Endothelial cell (in vitro differentiated cells): Measurements from ENCODE around the gene WDR82. TPM values are rescaled to one million over a fixed set of nuclear protein-coding genes. Genes with fewer than 3 reads are reported as not detected.

Experiments used
- DNase-seq: peaks from one replicate; pipeline ENCODE4 v3.0.0; 2021; ENCODE audit warnings: low spot score
- H3K27ac Mint-ChIP-seq: one replicate; pipeline ENCODE4 v1.8.0; 2021; ENCODE audit warnings: mixed read lengths, inconsistent platforms; ENCODE audit not compliant: unreplicated experiment
- H3K27me3 Mint-ChIP-seq: one replicate; pipeline ENCODE4 v1.8.0; 2021; ENCODE audit warnings: mild to moderate bottlenecking, moderate library complexity, mixed read lengths, inconsistent platforms; ENCODE audit not compliant: unreplicated experiment
- H3K36me3 Mint-ChIP-seq: one replicate; pipeline ENCODE4 v1.8.0; 2021; ENCODE audit warnings: mild to moderate bottlenecking, low read depth, mixed read lengths, inconsistent platforms; ENCODE audit not compliant: unreplicated experiment
- H3K4me1 Mint-ChIP-seq: one replicate; pipeline ENCODE4 v1.8.0; 2021; ENCODE audit warnings: mild to moderate bottlenecking, mixed read lengths, inconsistent platforms; ENCODE audit not compliant: unreplicated experiment
- H3K4me3 Mint-ChIP-seq: one replicate; pipeline ENCODE4 v1.8.0; 2021; ENCODE audit warnings: mild to moderate bottlenecking, mixed read lengths, inconsistent platforms; ENCODE audit not compliant: unreplicated experiment
- H3K9me3 Mint-ChIP-seq: one replicate; pipeline ENCODE4 v1.8.0; 2021; ENCODE audit warnings: mixed read lengths, inconsistent platforms; ENCODE audit not compliant: unreplicated experiment
- CTCF ChIP-seq: fragments of 200-600 bp; sonication (generic); IDR thresholded peaks from one replicate; pipeline ENCODE4 v1.5.0; 2021; ENCODE audit warnings: antibody characterized with exemption; ENCODE audit not compliant: unreplicated experiment
- total RNA-seq: library from RNA; stranded (reverse); fragmentation: NEBNext Ultra II Directional; extraction: Animal tissue kit (Norgen Biotek cat#: 25700); gene quantifications from one replicate; pipeline ENCODE4 v1.2.1, GENCODE V29; 2021; ENCODE audit not compliant: unreplicated experiment

Gene WDR82
- total RNA-seq, 1 donor from 2014 or later, result 72.3 TPM

GRCh38 chr3:52295671-52296208, 17.3 kb upstream of the WDR82 start:
- no peak for DNase-seq
- Mint-ChIP-seq H3K4me1 (peaks cover 16% of the 10 kb centered on the region), H3K9me3 (no peaks in the 10 kb centered on the region), H3K36me3 (peaks cover 8% of the 10 kb centered on the region), H3K4me3 (no peak overlapping the region), H3K27me3 (peaks cover 13% of the 10 kb centered on the region), H3K27ac (no peak overlapping the region)
- no peak for TF ChIP-seq CTCF

DNA sequence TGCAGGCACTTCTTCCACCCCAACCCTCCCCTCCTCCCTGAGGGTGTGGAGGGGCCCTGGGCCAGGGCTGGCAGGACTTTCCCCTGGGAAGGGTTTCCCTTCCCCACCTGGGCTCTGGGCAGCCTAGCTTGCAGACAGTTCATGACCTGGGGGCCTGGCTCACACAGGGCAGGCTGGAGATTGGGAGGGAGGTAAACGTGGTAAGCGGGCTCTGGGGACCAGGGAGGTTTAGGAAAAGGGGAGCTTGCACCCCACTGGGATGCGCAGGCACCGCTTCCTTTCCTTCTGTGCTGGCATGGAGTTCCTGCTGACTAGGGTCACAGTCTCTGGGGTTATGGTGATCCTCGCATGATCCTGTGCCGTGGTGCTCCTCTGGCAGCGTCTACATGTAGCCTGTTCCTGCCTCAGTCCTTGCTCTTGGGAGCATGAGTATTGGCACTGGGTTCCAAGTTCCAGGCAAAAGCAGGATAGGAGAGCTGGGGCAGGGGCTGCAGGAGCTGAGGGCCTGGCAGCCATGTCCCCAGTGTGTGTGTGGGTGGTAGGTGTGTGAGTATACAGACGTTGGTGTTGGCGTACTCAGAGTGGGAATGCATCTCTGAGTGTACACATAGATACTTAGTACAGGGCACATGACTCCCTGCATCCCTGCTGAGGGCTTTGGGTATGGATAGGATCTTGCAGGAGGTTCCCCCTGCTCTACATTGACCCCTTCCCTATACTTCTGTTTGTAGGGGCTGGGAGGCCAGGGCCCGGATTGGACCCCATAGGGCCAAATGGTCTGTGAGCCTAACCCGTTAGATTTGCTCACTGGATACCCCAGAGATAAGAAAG, 16.1 kb upstream of the WDR82 start:
- H3K36me3 Mint-ChIP-seq, result peaks cover 8% of the 10 kb centered on the region
- H3K4me1 Mint-ChIP-seq, result peaks cover 11% of the 10 kb centered on the region
- peaks cover 12% of the 10 kb centered on the region for H3K27me3 Mint-ChIP-seq
- TF ChIP-seq CTCF, result no peak
- no peak overlapping the region for H3K4me3 Mint-ChIP-seq
- DNase-seq, result no peak
- H3K9me3 Mint-ChIP-seq, result no peaks in the 10 kb centered on the region
- peak overlapping the region; percentile 59 for H3K27ac Mint-ChIP-seq

- TF ChIP-seq CTCF, result no peak
- Mint-ChIP-seq H3K27me3 (peaks cover 10% of the 10 kb centered on the region), H3K36me3 (peaks cover 8% of the 10 kb centered on the region), H3K9me3 (no peaks in the 10 kb centered on the region), H3K4me1 (peaks cover 7% of the 10 kb centered on the region), H3K4me3 (no peak overlapping the region), H3K27ac (no peak overlapping the region)
- no peak for DNase-seq
Measured at GRCh38 chr3:52293491-52294319, 15.3 kb upstream of the WDR82 start.

DNA sequence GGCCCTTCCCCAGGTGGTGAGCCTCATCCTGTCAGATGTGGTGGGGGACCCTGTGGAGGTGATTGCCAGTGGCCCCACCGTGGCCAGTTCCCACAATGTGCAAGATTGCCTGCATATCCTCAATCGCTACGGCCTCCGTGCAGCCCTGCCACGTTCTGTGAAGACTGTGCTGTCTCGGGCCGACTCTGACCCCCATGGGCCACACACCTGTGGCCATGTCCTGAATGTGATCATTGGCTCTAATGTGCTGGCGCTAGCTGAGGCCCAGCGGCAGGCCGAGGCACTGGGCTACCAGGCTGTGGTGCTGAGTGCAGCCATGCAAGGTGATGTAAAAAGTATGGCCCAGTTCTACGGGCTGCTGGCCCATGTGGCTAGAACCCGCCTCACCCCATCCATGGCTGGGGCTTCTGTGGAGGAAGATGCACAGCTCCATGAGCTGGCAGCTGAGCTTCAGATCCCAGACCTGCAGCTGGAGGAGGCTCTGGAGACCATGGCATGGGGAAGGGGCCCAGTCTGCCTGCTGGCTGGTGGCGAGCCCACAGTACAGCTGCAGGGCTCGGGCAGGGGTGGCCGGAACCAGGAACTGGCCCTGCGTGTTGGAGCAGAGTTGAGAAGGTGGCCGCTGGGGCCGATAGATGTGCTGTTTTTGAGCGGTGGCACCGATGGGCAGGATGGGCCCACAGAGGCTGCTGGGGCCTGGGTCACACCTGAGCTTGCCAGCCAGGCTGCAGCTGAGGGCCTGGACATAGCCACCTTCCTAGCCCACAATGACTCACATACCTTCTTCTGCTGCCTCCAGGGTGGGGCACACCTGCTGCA, 14.0 kb upstream of the WDR82 start:
- peaks cover 4% of the 10 kb centered on the region for H3K36me3 Mint-ChIP-seq
- TF ChIP-seq CTCF, result no peak
- H3K27me3 Mint-ChIP-seq, result peaks cover 8% of the 10 kb centered on the region
- H3K4me1 Mint-ChIP-seq, result peaks cover 10% of the 10 kb centered on the region
- no peak overlapping the region for H3K4me3 Mint-ChIP-seq
- no peaks in the 10 kb centered on the region for H3K9me3 Mint-ChIP-seq
- no peak overlapping the region for H3K27ac Mint-ChIP-seq
- DNase-seq, result no peak
